Erythroblast (primary cell): Measurements from ENCODE around the gene CCDC92.

ENCODE experiments used
- GATA1 ChIP-seq: IDR thresholded peaks from 2 replicates; pipeline ENCODE4 v1.6.1; 2011; ENCODE audit warnings: low read depth, mild to moderate bottlenecking, control low read depth, low read length, moderate library complexity
- POLR2A ChIP-seq: IDR thresholded peaks from 2 replicates; pipeline ENCODE4 v1.6.1; 2011; ENCODE audit warnings: mild to moderate bottlenecking, low read length

- TF ChIP-seq POLR2A (no peak), GATA1 (no peak)
These were observed 13.8 kb upstream of the CCDC92 start for GRCh38 chr12:123986374-123986965.
